CD14-positive monocyte (primary cell): ENCODE measurements around the gene BBS10. TPM values are rescaled to one million over a fixed set of nuclear protein-coding genes. Genes with fewer than 3 reads are reported as not detected.
"Not testable (repeated sequence)": the region's sequence is repeated elsewhere in the genome, so short reads cannot be mapped to it uniquely, and the experiment has no call there.

ENCODE experiments used
- DNase-seq, 3 donors: peaks; one replicate each; pipeline ENCODE4 v3.0.0-alpha.2; 2011 to 2022
- H2AFZ ChIP-seq: 2 replicates; pipeline ENCODE4 v1.6.0; 2012; ENCODE audit warnings: mild to moderate bottlenecking, low read depth, low read length, inconsistent platforms; ENCODE audit not compliant: insufficient read depth, poor library complexity, severe bottlenecking
- H3K27ac ChIP-seq, 2 donors: 1 replicate in 1 of 2; 2 replicates in 1 of 2; pipeline ENCODE4 v1.5.1; 2012 to 2013; ENCODE audit warnings: low read length in 2 of 2, control low read depth in 1 of 2, inconsistent platforms in 1 of 2, low read depth in 1 of 2, mild to moderate bottlenecking in 1 of 2
- H3K27me3 ChIP-seq, 2 donors: one replicate each; pipeline versions ENCODE4 v1.6.0 to v1.6.1; 2011 to 2013; ENCODE audit warnings: low read length in 2 of 2; ENCODE audit not compliant: control insufficient read depth in 2 of 2, insufficient read depth in 2 of 2
- H3K36me3 ChIP-seq, 2 donors: replicated peaks in 1 of 2; 1 replicate in 1 of 2; 2 replicates in 1 of 2; pipeline versions ENCODE4 v1.5.1 to v1.6.1; 2012 to 2013; ENCODE audit warnings: low read length in 2 of 2, control low read depth in 1 of 2, inconsistent platforms in 1 of 2, mild to moderate bottlenecking in 1 of 2; ENCODE audit not compliant: insufficient read depth in 2 of 2, control insufficient read depth in 1 of 2
- H3K4me1 ChIP-seq, 2 donors: 1 replicate in 1 of 2; 2 replicates in 1 of 2; pipeline versions ENCODE4 v1.5.1 to v1.6.1; 2012 to 2013; ENCODE audit warnings: low read length in 2 of 2, control low read depth in 1 of 2, inconsistent platforms in 1 of 2, mild to moderate bottlenecking in 1 of 2, moderate library complexity in 1 of 2; ENCODE audit not compliant: insufficient read depth in 2 of 2, control insufficient read depth in 1 of 2
- H3K4me2 ChIP-seq: replicated peaks from 2 replicates; pipeline ENCODE3; 2012; ENCODE audit warnings: low read length, moderate library complexity, mild to moderate bottlenecking; ENCODE audit not compliant: poor library complexity, severe bottlenecking; ENCODE audit errors: extremely low read depth
- H3K4me3 ChIP-seq, 3 experiments: fragments of 200-600 bp in 1 of 3; sonication (generic) in 1 of 3; replicated peaks in 1 of 3; 1 replicate in 2 of 3; 2 replicates in 1 of 3; pipeline ENCODE4 v1.5.1; 2011 to 2013; ENCODE audit warnings: low read length in 3 of 3, mild to moderate bottlenecking in 3 of 3, control low read depth in 2 of 3, low read depth in 2 of 3, inconsistent platforms in 1 of 3, moderate library complexity in 1 of 3
- H3K79me2 ChIP-seq: 2 replicates; pipeline ENCODE4 v1.6.0; 2012; ENCODE audit warnings: mild to moderate bottlenecking, control low read depth, inconsistent platforms, low read length, moderate library complexity; ENCODE audit not compliant: insufficient read depth
- H3K9ac ChIP-seq: 2 replicates; pipeline ENCODE4 v1.6.0; 2017; ENCODE audit warnings: low read length, mild to moderate bottlenecking; ENCODE audit not compliant: insufficient read depth, poor library complexity, severe bottlenecking
- H3K9me3 ChIP-seq, 2 donors: replicated peaks in 1 of 2; 1 replicate in 1 of 2; 2 replicates in 1 of 2; pipeline versions ENCODE4 v1.5.1 to v1.6.1; 2012 to 2013; ENCODE audit warnings: low read length in 2 of 2, control low read depth in 1 of 2; ENCODE audit not compliant: control insufficient read depth in 1 of 2, insufficient read depth in 1 of 2
- H4K20me1 ChIP-seq: 2 replicates; pipeline ENCODE4 v1.6.0; 2012; ENCODE audit warnings: mild to moderate bottlenecking, low read length, control low read depth, moderate library complexity; ENCODE audit not compliant: insufficient read depth
- H3K27ac Mint-ChIP-seq, 7 donors: one replicate each; pipeline ENCODE4 v1.8.0; 2020; ENCODE audit warnings: mild to moderate bottlenecking in 7 of 7, mixed read lengths in 7 of 7, moderate library complexity in 6 of 7, inconsistent platforms in 2 of 7
- H3K27me3 Mint-ChIP-seq, 3 donors: one replicate each; pipeline ENCODE4 v1.8.0; 2021 to 2022; ENCODE audit warnings: low read depth in 3 of 3, mild to moderate bottlenecking in 3 of 3, mixed read lengths in 3 of 3, moderate library complexity in 3 of 3, inconsistent platforms in 1 of 3
- H3K36me3 Mint-ChIP-seq, 2 donors: one replicate each; pipeline ENCODE4 v1.8.0; 2020; ENCODE audit warnings: mixed read lengths in 2 of 2, inconsistent platforms in 1 of 2, mild to moderate bottlenecking in 1 of 2
- H3K4me1 Mint-ChIP-seq: one replicate; pipeline ENCODE4 v1.8.0; 2020; ENCODE audit warnings: mild to moderate bottlenecking, mixed read lengths
- H3K4me3 Mint-ChIP-seq, 2 donors: one replicate each; pipeline ENCODE4 v1.8.0; 2020; ENCODE audit warnings: mild to moderate bottlenecking in 2 of 2, mixed read lengths in 2 of 2, moderate library complexity in 1 of 2
- H3K9me3 Mint-ChIP-seq, 7 donors: one replicate each; pipeline ENCODE4 v1.8.0; 2020 to 2022; ENCODE audit warnings: mixed read lengths in 7 of 7, mild to moderate bottlenecking in 6 of 7, moderate library complexity in 6 of 7, inconsistent platforms in 2 of 7
- CTCF ChIP-seq: fragments of 200-600 bp; IDR thresholded peaks from one replicate; pipeline ENCODE4 v1.8.0; 2022; ENCODE audit warnings: antibody characterized with exemption, mild to moderate bottlenecking
- WGBS: methylation state at CpG from one replicate; pipeline ENCODE4 v1.1.5; 2013; ENCODE audit warnings: missing lambda C conversion rate; ENCODE audit not compliant: insufficient coverage; 5-methylcytosine and 5-hydroxymethylcytosine counted together
- intact Hi-C, 2 donors: fragments of 100-400 bp; cut with micrococcal nuclease; formaldehyde crosslinking; loops; one replicate each; pipeline versions ENCODE4 v1.15.0 to v1.15.1; 2023
- polyA plus RNA-seq, 3 donors: library from polyadenylated mRNA; depleted of rRNA in 1 of 3; unstranded in 2 of 3; stranded (reverse) in 1 of 3; fragments of 300-500 nt in 2 of 3; fragments of >200 nt in 1 of 3; fragmentation: Illumina TruSeq in 2 of 3; gene quantifications; 1 replicate in 2 of 3; 2 replicates in 1 of 3; pipeline ENCODE4 v1.2.3, GENCODE V29; 2012 to 2021

Gene BBS10
- polyA plus RNA-seq, 3 donors = 1.4 to 2.6 (median 1.8) TPM

GRCh38 chr12:76366163-76366562, 17.9 kb upstream of the BBS10 start:
- no peak overlapping the region for H3K9ac ChIP-seq
- intact Hi-C loops = no loop called here
- H3K4me1 Mint-ChIP-seq = no peaks in the 10 kb centered on the region
- no peaks in the 10 kb centered on the region for H3K27me3 ChIP-seq
- H3K4me1 ChIP-seq = no peaks in the 10 kb centered on the region
- H4K20me1 ChIP-seq = no peaks in the 10 kb centered on the region
- no CpG with 5 or more reads among the region's 1 CpG for WGBS
- no peak overlapping the region for H3K4me3 ChIP-seq
- peaks cover 84 to 86% of the 10 kb centered on the region in 2 donors for H3K36me3 Mint-ChIP-seq
- no peak overlapping the region for H2AFZ ChIP-seq
- peaks cover 0 to 8% (median 4%) of the 10 kb centered on the region in 7 donors for H3K9me3 Mint-ChIP-seq
- no peak overlapping the region for H3K4me3 Mint-ChIP-seq
- H3K9me3 ChIP-seq = no peaks in the 10 kb centered on the region
- peaks cover 60 to 73% of the 10 kb centered on the region in 2 donors for H3K36me3 ChIP-seq
- no peaks in the 10 kb centered on the region for H3K27me3 Mint-ChIP-seq
- no peak overlapping the region for H3K4me2 ChIP-seq
- no peaks in the 10 kb centered on the region for H3K79me2 ChIP-seq
- H3K27ac Mint-ChIP-seq = peak overlapping the region in 1 of 7 donors; percentile 61
- DNase-seq = no peak
- H3K27ac ChIP-seq = no peak overlapping the region
- no peak for TF ChIP-seq CTCF

GRCh38 chr12:76364131-76364530, 15.9 kb upstream of the BBS10 start:
- H3K9me3 ChIP-seq, H4K20me1 ChIP-seq, H3K9ac ChIP-seq, H3K79me2 ChIP-seq, H3K27me3 Mint-ChIP-seq, H3K9me3 Mint-ChIP-seq, H3K4me1 Mint-ChIP-seq, intact Hi-C loops, H3K4me2 ChIP-seq, H3K27me3 ChIP-seq, H3K27ac ChIP-seq, H2AFZ ChIP-seq, H3K4me3 ChIP-seq, H3K4me1 ChIP-seq, H3K4me3 Mint-ChIP-seq, H3K27ac Mint-ChIP-seq, DNase-seq: not testable (repeated sequence)
- H3K36me3 ChIP-seq = peaks cover 47 to 71% of the 10 kb centered on the region in 2 donors
- WGBS = no CpG with 5 or more reads among the region's 5 CpGs
- peaks cover 74 to 82% of the 10 kb centered on the region in 2 donors for H3K36me3 Mint-ChIP-seq
